Smooth muscle cell (in vitro differentiated cells): ENCODE results near the gene BLTP3A. TPM values are rescaled to one million over a fixed set of nuclear protein-coding genes. Genes with fewer than 3 reads are reported as not detected.

ENCODE experiments used
- DNase-seq: peaks from one replicate; lab custom pipeline; 2025; ENCODE audit not compliant: unreplicated experiment; lab: John Stamatoyannopoulos, UW
- H2AFZ ChIP-seq: fragments of 200-600 bp; sonication (generic); 2 replicates; pipeline ENCODE4 v1.6.0; 2016; ENCODE audit warnings: antibody characterized with exemption, low read depth, mild to moderate bottlenecking
- H3F3A ChIP-seq: fragments of 200-600 bp; sonication (generic); 2 replicates; pipeline ENCODE4 v1.6.0; 2017; ENCODE audit warnings: antibody characterized with exemption, low read depth
- H3K27ac ChIP-seq: fragments of 200-600 bp; sonication (generic); 2 replicates; pipeline ENCODE4 v1.5.1; 2016; ENCODE audit warnings: low read depth, mild to moderate bottlenecking
- H3K27me3 ChIP-seq: fragments of 200-600 bp; sonication (generic); 2 replicates; pipeline ENCODE4 v1.6.1; 2016; ENCODE audit warnings: low read depth, mild to moderate bottlenecking
- H3K36me3 ChIP-seq: fragments of 200-600 bp; sonication (generic); 2 replicates; pipeline ENCODE4 v1.5.1; 2016; ENCODE audit warnings: low read depth
- H3K4me1 ChIP-seq: fragments of 200-600 bp; sonication (generic); 2 replicates; pipeline ENCODE4 v1.5.1; 2016; ENCODE audit warnings: low read depth
- H3K4me2 ChIP-seq: fragments of 200-600 bp; sonication (generic); 2 replicates; pipeline ENCODE4 v1.6.0; 2016; ENCODE audit warnings: mild to moderate bottlenecking
- H3K4me3 ChIP-seq: fragments of 200-600 bp; sonication (generic); 2 replicates; pipeline ENCODE4 v1.5.1; 2016; ENCODE audit warnings: mild to moderate bottlenecking
- H3K79me2 ChIP-seq: fragments of 200-600 bp; sonication (generic); 2 replicates; pipeline ENCODE4 v1.6.0; 2016; ENCODE audit warnings: low read depth, mild to moderate bottlenecking
- H3K9ac ChIP-seq: fragments of 200-600 bp; sonication (generic); 2 replicates; pipeline ENCODE4 v1.6.0; 2016; ENCODE audit warnings: low read depth
- H3K9me3 ChIP-seq: fragments of 200-600 bp; sonication (generic); replicated peaks from 2 replicates; pipeline ENCODE4 v1.5.1; 2016; ENCODE audit warnings: low read depth
- H4K20me1 ChIP-seq: fragments of 200-600 bp; sonication (generic); 2 replicates; pipeline ENCODE4 v1.6.0; 2016; ENCODE audit warnings: low read depth
- WGBS: methylation state at CpG from one replicate; pipeline ENCODE4 v1.1.7; 2016; ENCODE audit warnings: low lambda C conversion rate; 5-methylcytosine and 5-hydroxymethylcytosine counted together
- polyA plus RNA-seq: library from polyadenylated mRNA; unstranded; fragments of >200 nt; fragmentation: Nextera tagmentation; extraction: Ambion mirVana; gene quantifications from 2 replicates; pipeline ENCODE4 v1.2.1, GENCODE V29; 2016
- total RNA-seq: library from RNA; depleted of rRNA; stranded (reverse); fragments of >200 nt; gene quantifications from 2 replicates; pipeline ENCODE4 v1.2.3, GENCODE V29; 2014
- TF ChIP-seq, protein P1 (sequence below): fragments of 200-600 bp; sonication (generic); IDR thresholded peaks from 2 replicates; pipeline ENCODE4 v1.5.1; 2017; ENCODE audit warnings: borderline replicate concordance, mild to moderate bottlenecking, antibody characterized with exemption; ENCODE audit not compliant: insufficient read depth, poor library complexity, severe bottlenecking

Gene BLTP3A
- total and polyA plus RNA-seq, 2 experiments from 2014 or later, result 1.0 to 5.2 TPM

GRCh38 chr6:34745277-34746103 lies 46.4 kb upstream of the BLTP3A start:
- Histone ChIP-seq H3K9ac (no peak overlapping the region), H3K27me3 (no peaks in the 10 kb centered on the region), H3K27ac (peak overlapping the region; percentile 69), H3K79me2 (no peaks in the 10 kb centered on the region), H3K4me1 (no peaks in the 10 kb centered on the region), H3F3A (no peaks in the 10 kb centered on the region), H4K20me1 (no peaks in the 10 kb centered on the region), H3K36me3 (no peaks in the 10 kb centered on the region), H3K4me3 (no peak overlapping the region), H2AFZ (no peak overlapping the region), H3K4me2 (peak overlapping the region; percentile 2), H3K9me3 (no peaks in the 10 kb centered on the region)
- no peak for DNase-seq
- 38% methylated on average over 10 of the region's 10 CpGs for WGBS
- TF ChIP-seq, protein P1, sequence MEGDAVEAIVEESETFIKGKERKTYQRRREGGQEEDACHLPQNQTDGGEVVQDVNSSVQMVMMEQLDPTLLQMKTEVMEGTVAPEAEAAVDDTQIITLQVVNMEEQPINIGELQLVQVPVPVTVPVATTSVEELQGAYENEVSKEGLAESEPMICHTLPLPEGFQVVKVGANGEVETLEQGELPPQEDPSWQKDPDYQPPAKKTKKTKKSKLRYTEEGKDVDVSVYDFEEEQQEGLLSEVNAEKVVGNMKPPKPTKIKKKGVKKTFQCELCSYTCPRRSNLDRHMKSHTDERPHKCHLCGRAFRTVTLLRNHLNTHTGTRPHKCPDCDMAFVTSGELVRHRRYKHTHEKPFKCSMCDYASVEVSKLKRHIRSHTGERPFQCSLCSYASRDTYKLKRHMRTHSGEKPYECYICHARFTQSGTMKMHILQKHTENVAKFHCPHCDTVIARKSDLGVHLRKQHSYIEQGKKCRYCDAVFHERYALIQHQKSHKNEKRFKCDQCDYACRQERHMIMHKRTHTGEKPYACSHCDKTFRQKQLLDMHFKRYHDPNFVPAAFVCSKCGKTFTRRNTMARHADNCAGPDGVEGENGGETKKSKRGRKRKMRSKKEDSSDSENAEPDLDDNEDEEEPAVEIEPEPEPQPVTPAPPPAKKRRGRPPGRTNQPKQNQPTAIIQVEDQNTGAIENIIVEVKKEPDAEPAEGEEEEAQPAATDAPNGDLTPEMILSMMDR, result no peak

GRCh38 chr6:34746104-34746846 lies 45.6 kb upstream of the BLTP3A start:
- TF ChIP-seq, protein P1, result no peak
- WGBS, result 90% methylated on average over 6 of the region's 6 CpGs
- Histone ChIP-seq H3K9me3 (no peaks in the 10 kb centered on the region), H3K27me3 (no peaks in the 10 kb centered on the region), H3K27ac (peak overlapping the region; percentile 69), H3K4me1 (no peaks in the 10 kb centered on the region), H3K79me2 (no peaks in the 10 kb centered on the region), H3K36me3 (no peaks in the 10 kb centered on the region), H3F3A (no peaks in the 10 kb centered on the region), H2AFZ (no peak overlapping the region), H3K9ac (no peak overlapping the region), H3K4me2 (no peak overlapping the region), H3K4me3 (no peak overlapping the region), H4K20me1 (no peaks in the 10 kb centered on the region)
- DNase-seq, result no peak

DNA sequence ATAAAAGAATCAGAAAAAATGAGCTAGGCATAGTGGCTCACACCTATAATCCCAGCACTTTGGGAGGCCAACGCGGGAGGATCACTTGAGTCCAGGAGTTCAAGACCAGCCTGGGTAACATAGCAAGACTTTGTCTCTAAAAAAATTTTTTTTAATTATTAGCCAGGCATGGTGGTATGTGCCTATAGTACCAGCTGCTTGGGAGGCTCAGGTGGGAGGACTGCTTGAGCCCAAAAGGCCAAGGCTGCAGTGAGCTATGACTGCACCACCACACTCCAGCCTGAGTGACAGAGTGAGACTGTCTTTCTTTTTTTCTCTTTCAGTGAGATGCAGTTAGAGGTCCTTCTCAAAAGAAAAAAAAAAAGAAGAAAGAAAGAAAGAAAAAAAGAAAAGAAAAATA lies 43.1 kb upstream of the BLTP3A start:
- no peaks in the 10 kb centered on the region for H3F3A ChIP-seq
- no peak overlapping the region for H3K4me2 ChIP-seq

More for the DNA sequence above, 43.1 kb upstream of the BLTP3A start:
- H3K36me3 ChIP-seq, result no peaks in the 10 kb centered on the region
- no peaks in the 10 kb centered on the region for H4K20me1 ChIP-seq
- no peaks in the 10 kb centered on the region for H3K27me3 ChIP-seq
- H3K4me1 ChIP-seq, result no peaks in the 10 kb centered on the region
- 96% methylated on average over 2 of the region's 2 CpGs for WGBS
- TF ChIP-seq, protein P1, result no peak
- no peak overlapping the region for H2AFZ ChIP-seq
- no peaks in the 10 kb centered on the region for H3K9me3 ChIP-seq
- H3K79me2 ChIP-seq, result no peaks in the 10 kb centered on the region
- no peak overlapping the region for H3K27ac ChIP-seq
- no peak overlapping the region for H3K4me3 ChIP-seq
- DNase-seq, result no peak
- H3K9ac ChIP-seq, result no peak overlapping the region
